ENCODE results near the gene ZBTB20.

- no peak for TF ChIP-seq SIN3A (IDR thresholded peaks at IDR 0.05; ENCODE audit: borderline replicate concordance, insufficient read depth, low read length)
- TF ChIP-seq REST (IDR thresholded peaks at IDR 0.05; ENCODE audit: insufficient read depth in 1 of 2, low read depth in 2 of 2, low read length in 2 of 2) = no peak
- TF ChIP-seq POLR2AphosphoS5 (IDR thresholded peaks at IDR 0.05; ENCODE audit: low read depth, low read length) = no peak
- TF ChIP-seq FOXP2 (optimal IDR thresholded peaks at IDR 0.05; ENCODE audit: borderline replicate concordance, extremely low read depth, extremely low read length, insufficient read depth) = no peak
These were observed 14.8 kb upstream of the ZBTB20 start for GRCh38 chr3:115161866-115162265.
